DOHH2 (cell line): ENCODE measurements around the gene PRICKLE1.

Experiments
- CTCF ChIP-seq: fragments of 200-600 bp; sonication (generic); IDR thresholded peaks from one replicate; pipeline ENCODE4 v1.5.1; 2014; ENCODE audit warnings: antibody characterized with exemption, mild to moderate bottlenecking, low read depth, low read length; ENCODE audit not compliant: poor library complexity, severe bottlenecking
- EZH2phosphoT487 ChIP-seq: fragments of 200-600 bp; sonication (generic); IDR thresholded peaks from 2 replicates; pipeline ENCODE4 v1.6.1; 2017; ENCODE audit warnings: borderline replicate concordance, mild to moderate bottlenecking, antibody characterized with exemption, low read length, moderate library complexity, mixed read lengths

GRCh38 chr12:42605685-42606084, 16.1 kb upstream of the PRICKLE1 start:
- TF ChIP-seq CTCF (no peak), EZH2phosphoT487 (no peak)
